Ovary (tissue), 9 donors: ENCODE measurements around the gene KRT222. TPM values are rescaled to one million over a fixed set of nuclear protein-coding genes. Genes with fewer than 3 reads are reported as not detected.

ENCODE experiments used
- DNase-seq, 5 donors: peaks; one replicate each; pipeline ENCODE4 v3.0.0-alpha.2; 2019 to 2020
- H3K27ac ChIP-seq, 2 donors: fragments of 200-600 bp; one replicate each; pipeline versions ENCODE4 v1.5.1 to v1.8.0; 2019 to 2022
- H3K27me3 ChIP-seq: fragments of 200-600 bp; one replicate; pipeline ENCODE4 v1.8.0; 2022
- H3K36me3 ChIP-seq: fragments of 200-600 bp; sonication (generic); one replicate; pipeline ENCODE4 v1.5.1; 2019
- H3K4me1 ChIP-seq: one replicate; pipeline ENCODE4 v1.8.1; 2013; ENCODE audit warnings: mild to moderate bottlenecking, moderate library complexity; ENCODE audit not compliant: insufficient read depth
- H3K4me3 ChIP-seq: fragments of 200-600 bp; sonication (generic); one replicate; pipeline ENCODE4 v1.5.1; 2017
- H3K9me3 ChIP-seq, 2 donors: fragments of 200-600 bp in 1 of 2; sonication (generic) in 1 of 2; one replicate each; pipeline versions ENCODE4 v1.5.1 to v1.8.1; 2013 to 2019; ENCODE audit warnings: mild to moderate bottlenecking in 1 of 2, moderate library complexity in 1 of 2
- EP300 ChIP-seq: sonication (generic); formaldehyde crosslinking; IDR thresholded peaks from one replicate; pipeline ENCODE4 v1.6.1; 2017; ENCODE audit warnings: antibody characterized with exemption
- POLR2A ChIP-seq: fragments of 450-650 bp; IDR thresholded peaks from one replicate; pipeline ENCODE4 v1.6.1; 2017; ENCODE audit warnings: antibody characterized with exemption, mild to moderate bottlenecking, moderate library complexity
- WGBS, 3 donors: extraction: QIAGEN DNeasy Blood & Tissue Kit in 1 of 3; methylation state at CpG; one replicate each; pipeline versions ENCODE4 v1.1.5 to v1.1.7; 2013 to 2017; 5-methylcytosine and 5-hydroxymethylcytosine counted together
- intact Hi-C, 4 donors: fragments of 100-400 bp; cut with DNase I; formaldehyde crosslinking; loops; one replicate each; pipeline versions ENCODE4 v1.11.0 to v1.15.1; 2022 to 2023
- polyA plus RNA-seq, 2 donors: library from polyadenylated mRNA; stranded (reverse); fragments of 200-250 nt in 1 of 2; fragments of 350-450 nt in 1 of 2; fragmentation: Illumina TruSeq in 1 of 2; extraction: RNeasy Lipid Tissue Mini Kit (QIAGEN cat#74804) in 1 of 2; gene quantifications; one replicate each; pipeline ENCODE4 v1.2.3, GENCODE V29; 2013 to 2014
- total RNA-seq, 7 donors: library from RNA; depleted of rRNA in 2 of 7; stranded (reverse); fragments of >200 nt in 2 of 7; fragmentation: NEBNext Ultra II Directional in 3 of 7; extraction: Animal tissue kit (Norgen Biotek cat#: 25700) in 3 of 7; gene quantifications; one replicate each; pipeline versions ENCODE4 v1.1.0 to v1.2.4, GENCODE V29; 2016 to 2023
- TF ChIP-seq, protein P1 (sequence below), 3 donors: fragments of 450-650 bp in 2 of 3; fragments of 200-600 bp in 1 of 3; IDR thresholded peaks; one replicate each; pipeline versions ENCODE4 v1.5.1 to v1.8.0; 2016 to 2022; ENCODE audit warnings: antibody characterized with exemption in 3 of 3, mild to moderate bottlenecking in 1 of 3
- donor health status: DM: no; HTN: no; CAD: no; lungs with moderate emphysema.
- donor health status: DM: no; HTN: no; CAD: no.
- donor health status: Bipolar disorder and iron deficiency.
- donor health status: DM: yes; HTN: yes; CAD: no.
- donor health status: DM: no; HTN: no; CAD: no.
- donor health status: DM: yes; HTN: yes; CAD: no.

KRT222 gene
- total and polyA plus RNA-seq, 9 donors, result 0.10 to 1.6 (median 0.39) TPM; not detected in 3

GRCh38 chr17:40610359-40610758, 54.6 kb downstream of the KRT222 start:
- WGBS, 3 donors, result 44 to 70% (median 44%) methylated on average over 2 of the region's 2 CpGs
- TF ChIP-seq, protein P1, sequence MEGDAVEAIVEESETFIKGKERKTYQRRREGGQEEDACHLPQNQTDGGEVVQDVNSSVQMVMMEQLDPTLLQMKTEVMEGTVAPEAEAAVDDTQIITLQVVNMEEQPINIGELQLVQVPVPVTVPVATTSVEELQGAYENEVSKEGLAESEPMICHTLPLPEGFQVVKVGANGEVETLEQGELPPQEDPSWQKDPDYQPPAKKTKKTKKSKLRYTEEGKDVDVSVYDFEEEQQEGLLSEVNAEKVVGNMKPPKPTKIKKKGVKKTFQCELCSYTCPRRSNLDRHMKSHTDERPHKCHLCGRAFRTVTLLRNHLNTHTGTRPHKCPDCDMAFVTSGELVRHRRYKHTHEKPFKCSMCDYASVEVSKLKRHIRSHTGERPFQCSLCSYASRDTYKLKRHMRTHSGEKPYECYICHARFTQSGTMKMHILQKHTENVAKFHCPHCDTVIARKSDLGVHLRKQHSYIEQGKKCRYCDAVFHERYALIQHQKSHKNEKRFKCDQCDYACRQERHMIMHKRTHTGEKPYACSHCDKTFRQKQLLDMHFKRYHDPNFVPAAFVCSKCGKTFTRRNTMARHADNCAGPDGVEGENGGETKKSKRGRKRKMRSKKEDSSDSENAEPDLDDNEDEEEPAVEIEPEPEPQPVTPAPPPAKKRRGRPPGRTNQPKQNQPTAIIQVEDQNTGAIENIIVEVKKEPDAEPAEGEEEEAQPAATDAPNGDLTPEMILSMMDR (IDR thresholded peaks at IDR 0.05), result no peak
- TF ChIP-seq EP300 (no peak), POLR2A (no peak)
- no peaks in the 10 kb centered on the region for H3K36me3 ChIP-seq
- no peaks in the 10 kb centered on the region for H3K9me3 ChIP-seq
- no peak overlapping the region for H3K4me3 ChIP-seq
- no peak overlapping the region for H3K27ac ChIP-seq
- DNase-seq, result no peak
- peaks cover 4% of the 10 kb centered on the region for H3K4me1 ChIP-seq
- no peaks in the 10 kb centered on the region for H3K27me3 ChIP-seq
- intact Hi-C loops, result no loop called here

- Histone ChIP-seq H3K27ac (no peak overlapping the region), H3K36me3 (no peaks in the 10 kb centered on the region), H3K4me1 (no peaks in the 10 kb centered on the region), H3K27me3 (no peaks in the 10 kb centered on the region), H3K9me3 (no peaks in the 10 kb centered on the region), H3K4me3 (no peak overlapping the region)
- TF ChIP-seq POLR2A, result no peak
- TF ChIP-seq EP300, result no peak
- TF ChIP-seq, protein P1 (IDR thresholded peaks at IDR 0.05), result no peak
- no peak for DNase-seq
- WGBS, 3 donors, result 79 to 85% (median 80%) methylated on average over 6 of the region's 6 CpGs
- intact Hi-C loops, result no loop called here
These were observed 56.9 kb downstream of the KRT222 start for GRCh38 chr17:40608061-40608581.

GRCh38 chr17:40607641-40608040, 57.3 kb downstream of the KRT222 start:
- H3K9me3 ChIP-seq, result no peaks in the 10 kb centered on the region
- no peaks in the 10 kb centered on the region for H3K27me3 ChIP-seq
- no peaks in the 10 kb centered on the region for H3K36me3 ChIP-seq
- intact Hi-C loops, result no loop called here
- H3K4me1 ChIP-seq, result no peaks in the 10 kb centered on the region
- H3K4me3 ChIP-seq, result no peak overlapping the region
- DNase-seq, result no peak
- WGBS, 3 donors, result 80 to 81% (median 80%) methylated on average over 5 of the region's 5 CpGs
- no peak for TF ChIP-seq EP300
- TF ChIP-seq POLR2A, result no peak
- TF ChIP-seq, protein P1 (IDR thresholded peaks at IDR 0.05), result no peak
- no peak overlapping the region for H3K27ac ChIP-seq

DNA sequence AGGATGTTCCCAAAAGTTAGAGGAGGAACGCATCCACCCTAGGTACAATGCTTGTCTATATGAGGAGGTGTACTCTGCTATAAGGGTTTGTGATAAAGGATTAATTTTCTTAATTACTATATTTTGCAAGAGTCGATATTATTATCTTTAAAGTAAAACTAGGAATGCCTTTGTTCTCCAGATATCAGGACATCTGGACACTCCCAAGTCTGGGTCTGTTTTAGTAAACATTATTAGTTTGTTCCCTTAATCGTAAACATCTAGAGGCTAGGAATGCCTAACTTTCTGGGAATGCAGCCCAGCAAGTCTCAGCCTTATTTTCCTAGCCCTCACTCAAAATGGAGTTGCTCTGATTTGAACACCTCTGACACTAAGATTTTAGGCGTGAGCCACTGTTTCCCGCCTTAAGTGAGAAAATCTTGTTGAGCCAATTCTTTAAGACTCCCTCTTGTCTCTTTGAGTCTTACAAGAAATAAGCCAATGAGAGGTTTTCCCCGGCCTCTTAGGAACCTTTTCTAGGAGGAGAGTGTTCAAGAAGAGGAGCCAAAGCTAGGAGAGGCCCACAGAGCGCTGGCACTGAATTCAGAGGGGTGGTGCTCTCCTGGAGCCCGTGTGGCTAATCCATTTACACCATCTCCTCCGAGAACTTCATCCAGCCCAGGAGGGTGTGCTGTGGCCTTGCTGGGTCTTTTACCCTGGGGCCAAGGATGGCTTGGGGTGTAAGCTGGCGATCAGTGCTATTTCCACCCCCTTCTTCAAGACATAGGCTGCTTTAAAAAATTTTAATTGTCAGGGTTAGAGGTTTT, 58.2 kb downstream of the KRT222 start:
- WGBS, 3 donors, result 44 to 55% (median 52%) methylated on average over 10 of the region's 10 CpGs

More for the DNA sequence above, 58.2 kb downstream of the KRT222 start:
- Histone ChIP-seq H3K4me1 (no peaks in the 10 kb centered on the region), H3K4me3 (no peak overlapping the region), H3K27ac (no peak overlapping the region), H3K36me3 (no peaks in the 10 kb centered on the region), H3K9me3 (no peaks in the 10 kb centered on the region), H3K27me3 (no peaks in the 10 kb centered on the region)
- TF ChIP-seq, protein P1 (IDR thresholded peaks at IDR 0.05), result no peak
- TF ChIP-seq POLR2A (no peak), EP300 (no peak)
- intact Hi-C loops, result no loop called here
- no peak for DNase-seq
